HG03280 (cell line): ENCODE measurements around the gene ADAP1.
"Not testable (repeated sequence)": the region's sequence is repeated elsewhere in the genome, so short reads cannot be mapped to it uniquely, and the experiment has no call there.

Source experiments
- ATAC-seq: cut with Tn5 transposase; IDR thresholded peaks from one replicate; pipeline ENCODE4 v1.9.1; 2021; ENCODE audit warnings: mild to moderate bottlenecking, moderate library complexity; ENCODE audit not compliant: unreplicated experiment

Gene ADAP1

DNA sequence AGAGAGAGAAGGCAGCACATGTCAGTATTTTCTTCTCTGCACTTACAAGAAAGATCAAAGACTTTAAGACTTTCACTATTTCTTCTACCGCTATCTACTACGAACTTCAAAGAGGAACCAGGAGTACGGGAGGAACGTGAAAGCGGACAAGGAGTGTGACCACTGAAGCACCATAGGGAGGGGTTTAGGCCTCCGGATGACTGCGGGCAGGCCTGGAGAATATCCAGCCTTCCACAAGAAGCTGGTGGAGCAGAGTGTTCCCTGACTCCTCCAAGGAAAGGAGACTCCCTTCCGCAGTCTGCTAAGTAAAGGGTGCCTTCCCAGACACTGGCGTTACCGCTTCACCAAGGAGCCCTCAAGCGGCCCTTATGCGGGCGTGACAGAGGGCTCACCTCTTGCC, 6.5 kb upstream of the ADAP1 start:
- ATAC-seq, result not testable (repeated sequence)

DNA sequence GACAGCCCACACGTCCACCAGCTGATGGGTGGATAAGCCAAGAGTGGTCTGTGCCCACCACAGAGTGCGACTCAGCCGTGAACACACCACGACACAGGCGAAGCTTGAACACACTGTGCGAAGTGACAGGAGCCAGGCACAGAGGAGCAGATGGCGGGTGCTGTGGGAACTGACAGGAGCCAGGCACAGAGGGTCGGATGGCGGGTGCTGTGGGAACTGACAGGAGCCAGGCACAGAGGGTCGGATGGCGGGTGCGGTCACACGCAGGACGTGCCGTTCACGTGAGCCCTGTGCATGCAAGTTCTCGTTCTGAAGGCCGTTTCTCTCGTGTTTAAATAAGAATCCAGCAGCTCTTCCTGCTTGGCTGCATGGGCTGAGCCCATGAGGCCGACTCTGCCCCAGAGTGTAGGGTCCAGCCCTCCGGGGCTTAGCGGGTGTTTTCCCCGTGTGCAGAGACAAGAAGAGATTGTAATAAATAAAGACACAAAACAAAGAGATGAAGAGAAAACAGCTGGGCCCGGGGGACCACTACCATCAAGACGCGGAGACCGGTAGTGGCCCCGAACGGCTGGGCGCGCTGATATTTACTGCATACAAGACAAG, 5.9 kb upstream of the ADAP1 start:
- no peak for ATAC-seq

DNA sequence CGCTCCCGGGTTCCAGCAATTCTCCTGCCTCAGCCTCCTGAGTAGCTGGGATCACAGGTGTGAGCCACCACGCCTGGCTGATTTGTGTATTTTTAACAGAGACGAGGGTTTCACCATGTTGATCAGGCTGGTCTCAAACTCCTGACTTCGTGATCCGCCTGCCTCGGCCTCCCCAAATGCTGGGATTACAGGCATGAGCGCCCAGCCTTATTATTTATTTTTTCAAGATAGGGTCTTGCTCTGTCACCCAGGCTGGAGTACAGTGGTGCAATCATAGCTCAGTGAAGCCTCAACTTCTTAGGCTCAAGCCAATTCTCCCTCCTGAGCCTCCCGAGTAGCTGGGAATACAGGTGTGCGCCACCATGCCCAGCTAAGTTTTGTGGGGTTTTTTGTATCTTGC, 5.3 kb upstream of the ADAP1 start:
- ATAC-seq, result not testable (repeated sequence)

DNA sequence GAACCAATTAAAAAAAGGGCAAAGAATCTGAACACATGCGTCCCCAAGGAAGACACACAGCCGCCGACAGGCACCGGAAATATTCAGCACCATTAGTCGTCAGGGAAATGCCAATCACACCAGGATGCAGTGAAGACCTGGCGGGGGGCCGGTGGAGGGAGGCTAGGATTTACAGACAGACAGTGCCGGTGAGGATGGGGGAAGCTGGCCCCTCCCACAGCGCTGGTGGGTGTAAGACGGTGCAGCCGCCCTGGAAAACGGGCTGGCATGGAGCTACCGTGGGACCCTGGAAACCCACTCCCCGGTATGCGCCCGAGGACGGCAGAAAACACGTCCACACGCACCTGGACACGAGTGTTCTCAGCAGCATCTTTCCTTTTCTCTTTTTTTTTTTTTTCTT, 4.8 kb upstream of the ADAP1 start:
- no peak for ATAC-seq

DNA sequence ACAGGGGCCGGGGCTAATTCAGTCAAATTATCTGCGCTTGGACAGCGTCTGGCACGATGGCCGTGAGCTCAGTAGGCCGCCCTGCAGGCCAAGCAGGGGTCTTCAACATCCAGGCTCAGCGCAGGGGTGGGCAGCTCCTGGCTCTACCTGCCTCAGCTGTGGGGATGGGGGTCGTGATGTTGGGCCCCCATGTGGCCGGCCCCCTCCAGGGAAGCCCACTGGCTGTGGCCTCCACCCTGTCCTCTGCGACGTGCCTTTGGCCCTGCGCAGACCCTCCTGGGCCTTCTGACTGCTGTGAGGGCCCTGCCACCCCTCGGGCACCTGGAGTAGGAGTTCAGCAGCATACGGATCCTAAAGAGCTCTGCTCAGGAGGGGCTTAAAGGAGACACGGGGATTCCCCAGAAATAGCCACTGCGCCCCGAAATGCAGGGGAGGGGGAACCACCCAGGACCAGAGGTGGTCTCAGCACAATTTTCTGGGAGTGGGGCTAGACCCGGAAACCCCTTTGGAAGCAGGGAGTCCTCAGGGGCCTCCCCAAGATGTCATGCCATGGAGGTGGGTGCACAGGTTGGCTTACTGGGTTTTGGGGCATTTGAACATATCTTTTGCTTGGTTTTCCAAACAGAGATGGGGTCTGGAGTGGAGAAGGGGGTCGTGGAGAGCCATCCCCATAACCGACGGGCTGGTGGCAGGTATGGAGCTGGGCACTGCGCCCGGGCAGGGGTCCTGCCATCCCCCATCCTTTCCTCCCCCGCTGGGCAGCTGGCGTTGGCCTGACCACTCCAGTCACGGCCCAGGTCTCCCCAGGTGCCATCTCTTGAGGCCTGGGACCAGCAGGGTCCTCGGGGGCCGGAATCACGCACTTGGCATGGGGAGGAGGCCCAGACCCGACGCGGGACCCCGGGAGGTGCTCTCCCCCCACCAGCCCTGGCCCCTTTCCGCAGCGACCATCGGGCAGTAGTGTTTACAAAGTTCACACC, 4.0 kb upstream of the ADAP1 start:
- no peak for ATAC-seq

DNA sequence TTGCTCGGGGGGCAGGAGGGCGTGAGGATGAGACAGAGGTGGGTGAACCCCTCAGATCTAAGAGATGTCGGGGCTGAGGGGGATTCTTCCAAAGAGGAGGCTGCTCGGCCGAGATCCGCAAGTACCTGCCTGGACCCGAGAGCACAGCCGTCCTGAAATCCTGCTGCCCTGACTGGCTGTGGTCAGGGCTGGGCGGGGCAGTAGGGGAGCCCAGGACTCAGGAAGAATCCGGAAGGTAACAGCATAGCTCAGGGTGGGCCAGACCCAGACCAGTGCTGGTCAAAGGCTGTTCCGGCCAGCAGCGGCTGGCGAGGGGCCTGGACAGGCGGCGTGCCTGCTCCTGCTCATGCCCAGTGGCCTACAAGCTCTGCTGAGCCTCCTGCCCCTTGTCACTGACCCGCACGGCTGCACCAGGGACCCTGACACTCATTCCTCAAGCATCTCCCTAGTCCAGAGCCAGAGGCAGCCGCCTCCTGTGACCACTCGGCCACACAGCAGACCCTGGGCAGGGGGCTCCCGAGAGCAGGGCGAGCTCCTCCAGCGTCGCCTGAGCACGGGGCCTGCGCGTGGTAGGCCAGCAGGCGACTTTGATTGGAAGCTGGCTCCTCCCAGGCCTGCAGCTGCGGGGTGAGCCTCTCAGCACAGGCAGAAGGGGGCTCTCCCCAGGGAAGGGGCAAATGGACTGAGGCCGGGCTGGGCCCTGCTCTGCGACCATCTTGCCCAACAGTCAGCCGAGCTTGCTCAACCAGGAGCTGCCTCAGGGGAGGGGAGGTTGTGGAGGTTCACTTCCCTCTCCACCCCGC, 3.1 kb upstream of the ADAP1 start:
- ATAC-seq, result no peak

DNA sequence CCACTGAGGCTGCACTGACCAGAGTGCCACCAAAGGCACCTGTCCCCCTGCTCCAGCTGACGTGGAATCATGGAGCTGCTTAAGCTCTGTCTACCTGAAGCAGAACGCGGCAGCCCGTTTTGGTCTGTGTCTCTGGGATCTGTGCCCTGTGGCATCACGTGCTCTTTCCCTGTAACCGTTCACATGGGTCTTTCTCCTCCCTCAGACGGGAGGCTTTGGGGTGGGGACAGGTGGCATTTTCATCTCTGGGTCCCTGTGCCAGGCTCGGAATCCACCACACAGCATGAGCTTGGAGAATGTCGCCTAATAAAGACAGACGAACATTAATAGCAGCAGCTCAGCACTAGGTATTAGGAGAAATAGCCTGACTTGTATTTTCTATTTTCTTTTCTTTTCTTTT, 1.6 kb upstream of the ADAP1 start:
- ATAC-seq, result no peak

DNA sequence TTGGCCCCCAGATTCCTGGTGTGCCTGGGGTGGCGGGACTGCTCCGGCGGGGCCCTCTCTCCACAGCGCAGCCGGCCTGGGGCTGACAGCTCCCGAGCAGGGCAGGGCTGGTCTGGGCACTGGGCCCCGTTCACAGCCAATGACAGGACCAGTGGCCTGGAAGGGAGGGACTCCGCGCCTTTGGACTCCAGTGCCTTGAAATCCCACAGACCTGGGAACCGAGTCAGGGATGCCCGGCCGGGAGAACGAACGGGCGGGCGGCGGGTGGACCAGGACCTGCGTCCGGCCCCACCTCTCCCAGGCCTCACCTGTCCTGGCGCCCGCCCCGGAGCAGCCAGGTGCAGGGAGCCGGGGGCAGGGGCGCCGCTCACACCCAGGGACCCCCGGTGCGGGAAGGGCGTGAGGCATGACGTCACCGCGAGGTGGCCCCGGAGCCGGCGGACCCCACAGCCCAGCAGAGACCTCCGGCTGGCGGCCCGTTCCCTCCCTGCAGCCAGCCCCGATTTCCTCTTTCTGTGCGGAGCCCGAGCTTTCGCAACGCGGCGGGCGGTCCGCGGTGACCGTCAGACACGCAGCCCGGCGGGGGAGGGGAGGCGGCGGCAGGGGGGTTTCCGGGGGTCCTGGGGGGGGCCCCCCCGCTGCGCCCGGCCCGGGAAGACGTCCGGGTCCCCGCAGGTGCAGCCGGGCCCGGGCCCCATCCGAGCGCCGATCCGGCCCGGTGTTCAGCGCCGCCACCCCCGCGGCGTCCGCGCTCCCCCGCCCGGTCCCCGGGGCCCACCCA, 743 bp downstream of the ADAP1 start:
- ATAC-seq, result peak; percentile 13

DNA sequence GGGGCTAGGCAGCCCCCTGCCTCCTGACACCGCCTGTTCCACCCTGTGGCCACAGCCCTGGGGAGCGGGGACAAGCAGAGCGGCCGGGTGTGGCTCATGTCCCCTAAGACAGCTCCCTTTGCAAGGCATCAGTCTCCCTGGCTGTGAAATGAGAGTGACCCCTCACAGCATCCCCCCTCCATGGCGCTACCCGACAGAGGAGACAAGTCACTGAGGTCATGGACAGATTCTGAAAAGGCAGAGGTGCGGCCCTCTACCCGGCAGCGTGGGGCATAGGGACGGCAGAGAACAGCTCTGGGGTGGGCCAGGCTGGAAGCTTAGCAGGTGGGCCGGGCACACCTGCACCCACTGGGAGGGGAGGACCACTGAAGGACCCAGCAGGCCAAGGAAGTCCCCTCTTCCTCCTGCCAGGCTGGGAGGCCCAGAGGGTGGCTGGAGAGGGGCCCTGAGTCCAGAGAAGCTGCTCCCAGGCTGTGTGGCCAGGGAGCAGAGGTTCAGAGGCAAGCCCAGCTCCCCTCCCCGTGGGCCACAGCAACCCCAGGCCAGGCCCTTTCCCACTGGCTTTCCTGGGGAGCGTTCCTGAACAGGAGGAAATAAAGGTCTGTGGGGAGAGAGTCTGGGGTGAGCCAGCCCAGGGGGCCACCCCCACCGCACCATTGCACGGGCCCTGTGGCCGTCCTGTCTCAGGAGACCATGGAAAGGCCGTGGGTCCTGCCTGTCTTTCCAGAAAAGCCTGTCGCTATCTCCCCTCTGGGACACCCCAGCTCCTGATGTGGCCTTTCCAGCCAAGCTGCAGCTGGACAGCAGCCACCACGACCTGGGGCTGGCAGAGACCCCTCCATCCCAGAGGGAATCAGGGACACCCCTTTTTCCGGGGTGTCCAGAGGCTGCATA, 1.7 kb downstream of the ADAP1 start:
- no peak for ATAC-seq

DNA sequence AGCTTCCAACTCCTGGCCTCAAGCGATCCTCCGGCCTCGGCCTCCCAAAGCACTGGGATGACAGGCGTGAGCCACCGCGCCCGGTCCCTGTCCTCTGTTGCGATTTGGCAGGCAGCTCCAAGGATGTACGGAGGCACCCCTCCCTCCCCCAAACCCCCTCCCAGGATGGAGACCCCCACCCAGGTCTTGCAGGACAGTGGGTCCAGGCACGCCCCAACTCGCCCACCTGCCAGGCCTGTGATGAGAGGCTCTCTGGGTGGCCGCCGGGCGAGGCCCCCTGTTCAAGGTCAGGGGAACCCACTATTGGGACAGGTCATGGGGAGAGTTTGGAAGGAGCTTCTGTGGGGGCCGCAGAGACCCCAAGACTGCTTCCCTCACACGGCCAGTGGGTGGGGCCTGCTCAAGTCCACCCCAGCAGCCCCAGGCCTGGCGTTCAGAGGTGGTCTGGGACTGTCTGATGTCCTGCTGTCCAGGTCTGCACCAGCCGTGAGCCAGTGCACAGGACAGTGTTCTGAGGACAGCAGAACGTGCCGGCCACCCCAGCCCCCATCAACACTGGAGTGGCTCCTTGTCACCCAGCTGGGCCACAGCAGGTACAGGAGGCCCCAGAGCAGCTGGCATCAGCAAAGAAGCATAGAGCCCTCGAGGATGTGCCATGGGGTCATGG, 2.5 kb downstream of the ADAP1 start:
- ATAC-seq, result no peak

DNA sequence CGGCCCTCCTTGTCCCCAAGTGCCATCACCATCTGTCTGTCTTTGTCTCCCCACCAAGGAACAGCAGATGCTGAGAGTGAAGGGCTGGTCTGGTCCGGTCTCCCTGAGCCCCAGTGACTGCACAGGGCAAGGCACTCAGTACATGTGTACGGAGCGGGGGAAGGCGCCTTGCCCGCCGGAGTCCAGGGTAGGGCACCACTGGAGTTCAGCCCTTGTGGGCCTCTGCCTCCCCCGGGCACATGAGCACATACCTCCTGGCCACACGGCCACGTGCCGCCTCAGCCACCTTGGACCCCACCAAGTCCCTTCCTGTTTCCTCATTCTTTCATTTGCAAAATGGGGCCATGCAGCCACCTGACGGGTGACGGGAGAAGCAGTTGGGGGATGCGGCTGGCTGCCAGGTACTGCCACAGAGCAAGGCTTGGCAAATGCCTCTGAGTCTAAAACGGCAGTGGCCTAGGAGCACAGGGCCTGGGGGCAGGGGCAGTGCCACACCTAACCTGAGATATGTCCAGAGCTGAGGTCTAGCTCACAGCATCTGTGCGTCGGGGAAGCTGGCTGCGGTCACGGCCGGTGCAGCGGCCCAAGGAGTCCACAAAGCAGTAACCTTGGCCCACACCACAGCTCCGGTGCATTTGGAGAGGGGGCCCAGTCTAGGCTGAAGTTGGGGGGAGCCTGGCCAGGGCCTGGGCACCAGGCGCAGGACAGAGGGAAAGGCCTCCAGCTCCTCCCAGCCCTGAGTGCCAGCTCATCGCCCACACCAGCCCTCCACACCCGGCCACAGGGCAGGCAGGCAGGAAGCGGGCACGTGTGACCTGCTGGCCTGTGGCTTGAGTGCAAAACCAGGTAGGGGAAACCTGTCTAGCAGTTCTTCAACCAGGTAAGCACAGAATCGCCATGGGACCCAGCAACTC, 5.2 kb downstream of the ADAP1 start:
- no peak for ATAC-seq

DNA sequence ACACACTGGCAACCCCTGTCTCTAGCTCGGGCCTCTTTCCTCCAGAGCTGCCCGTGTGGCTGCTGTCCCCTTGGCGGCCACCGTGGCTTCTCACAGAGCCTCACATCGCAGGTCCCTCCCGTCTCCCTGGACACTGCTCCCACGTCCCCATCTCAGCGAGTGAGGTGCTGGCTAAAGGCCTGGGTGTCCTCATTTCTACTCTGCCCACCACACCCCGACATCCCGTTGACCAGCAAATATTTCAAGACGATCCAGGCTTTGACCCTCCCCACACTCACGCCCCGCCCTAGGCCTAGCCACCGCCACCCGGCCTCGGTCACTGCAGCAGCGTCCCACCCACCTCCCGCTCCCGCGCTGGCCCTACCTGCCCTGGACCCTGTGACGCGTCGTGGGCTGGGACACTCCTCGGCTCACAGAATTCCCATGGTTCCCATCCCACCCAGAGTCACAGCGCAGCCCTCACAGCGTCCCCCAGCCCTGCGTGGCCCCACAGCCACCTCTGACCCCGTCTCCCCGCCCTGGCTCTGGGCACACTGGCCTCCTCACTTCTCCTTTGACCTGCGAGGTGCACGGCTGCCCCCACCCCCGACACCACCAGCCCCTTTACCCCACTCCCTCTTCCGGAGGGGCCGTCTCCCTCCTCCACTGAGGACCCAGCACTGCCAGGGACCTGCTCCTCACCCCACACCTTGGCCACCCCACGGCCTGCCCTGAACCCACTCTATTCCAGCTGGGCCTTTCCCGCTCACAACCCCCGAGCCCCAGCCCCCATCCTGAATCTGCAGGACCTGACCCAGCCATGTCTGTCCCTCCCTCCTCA, 6.9 kb downstream of the ADAP1 start:
- ATAC-seq, result no peak

DNA sequence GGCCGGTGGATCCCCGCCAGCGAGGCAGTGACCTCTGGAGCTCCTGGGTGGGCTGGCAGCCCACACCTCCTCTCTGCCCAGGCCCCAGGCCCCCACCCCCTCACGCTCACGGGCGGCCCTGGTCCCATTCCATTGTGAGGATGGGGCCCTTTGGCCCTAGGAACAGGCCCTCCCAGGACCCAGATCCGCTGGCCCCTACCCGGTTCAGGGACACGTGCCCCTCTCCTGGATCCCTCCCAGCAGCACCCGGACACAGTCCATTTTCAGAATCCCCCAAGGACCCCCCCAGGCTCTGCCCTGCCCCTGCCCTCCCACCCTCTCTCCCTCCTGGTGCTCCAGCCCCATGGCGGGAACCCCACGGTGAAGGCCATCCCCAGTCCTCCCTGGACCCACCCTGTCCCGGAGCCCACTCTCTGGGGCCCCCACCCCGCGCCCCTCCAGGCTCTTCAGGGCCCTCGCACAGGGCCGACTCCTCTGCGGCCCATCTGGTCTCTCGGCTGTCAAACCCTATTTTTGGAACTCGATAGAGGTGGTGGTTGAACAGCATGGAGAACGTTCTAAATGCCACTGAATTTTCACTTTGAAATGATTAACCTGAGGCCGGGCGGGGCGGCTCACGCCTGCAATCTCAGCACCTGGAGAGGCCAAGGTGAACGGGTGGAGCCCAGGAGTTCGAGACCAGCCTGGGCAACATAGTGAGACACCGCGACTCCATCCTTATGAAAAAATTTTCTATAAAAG, 8.1 kb downstream of the ADAP1 start:
- no peak for ATAC-seq

DNA sequence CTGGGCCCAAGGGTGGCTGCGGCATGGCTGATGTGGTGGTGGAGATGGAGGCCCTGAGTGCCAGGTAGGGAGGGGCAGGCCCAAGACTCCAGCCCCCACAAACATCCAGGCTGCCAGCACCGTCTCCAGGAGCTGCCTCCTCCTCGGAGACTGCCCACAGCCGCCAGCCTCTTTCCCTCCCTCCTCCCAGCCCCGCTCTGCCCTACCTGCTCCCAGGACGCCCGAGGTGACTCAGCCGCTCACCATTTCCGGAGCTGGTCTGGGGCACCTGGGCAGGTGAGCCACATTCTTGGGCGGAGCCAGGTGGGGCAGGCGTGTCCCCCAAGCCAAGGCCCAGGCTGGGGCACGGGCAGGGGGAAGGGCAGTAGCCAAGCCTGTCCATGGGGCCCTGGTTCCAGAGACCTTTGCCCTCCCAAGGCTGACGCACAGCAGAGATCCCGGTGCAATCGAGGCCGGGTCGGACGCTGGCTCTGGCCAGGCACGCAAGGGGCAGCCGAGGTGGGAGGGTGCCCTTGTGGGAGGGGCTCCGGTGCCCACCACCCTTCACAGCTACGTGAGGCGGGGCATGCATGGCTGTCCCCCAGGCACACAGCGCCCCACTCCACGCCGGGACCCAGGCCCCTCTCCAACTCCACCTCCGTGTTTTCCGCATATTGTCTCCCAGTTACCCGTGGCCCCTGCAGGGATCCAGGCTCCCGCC, 8.8 kb downstream of the ADAP1 start:
- ATAC-seq, result no peak

DNA sequence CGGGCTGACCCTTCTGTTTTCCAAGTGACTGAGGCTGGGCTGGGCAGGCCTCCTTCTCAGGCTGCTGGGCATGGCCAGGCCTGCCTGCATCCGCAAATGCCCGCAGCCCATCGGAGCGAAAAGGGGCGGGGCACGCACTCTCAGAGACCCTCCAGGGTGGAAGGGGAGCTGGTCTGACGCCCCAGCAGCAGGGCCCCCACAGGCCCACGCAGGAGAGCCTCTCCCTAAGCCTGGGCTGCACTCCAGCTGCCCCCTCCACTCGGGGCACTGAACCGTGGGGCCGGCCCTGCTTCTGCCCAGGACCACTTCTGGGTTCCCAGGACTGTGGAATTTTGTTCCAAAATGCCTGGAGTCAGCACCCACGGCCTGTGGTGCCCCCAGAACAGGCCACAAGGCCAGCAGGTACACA, 9.3 kb downstream of the ADAP1 start:
- no peak for ATAC-seq

DNA sequence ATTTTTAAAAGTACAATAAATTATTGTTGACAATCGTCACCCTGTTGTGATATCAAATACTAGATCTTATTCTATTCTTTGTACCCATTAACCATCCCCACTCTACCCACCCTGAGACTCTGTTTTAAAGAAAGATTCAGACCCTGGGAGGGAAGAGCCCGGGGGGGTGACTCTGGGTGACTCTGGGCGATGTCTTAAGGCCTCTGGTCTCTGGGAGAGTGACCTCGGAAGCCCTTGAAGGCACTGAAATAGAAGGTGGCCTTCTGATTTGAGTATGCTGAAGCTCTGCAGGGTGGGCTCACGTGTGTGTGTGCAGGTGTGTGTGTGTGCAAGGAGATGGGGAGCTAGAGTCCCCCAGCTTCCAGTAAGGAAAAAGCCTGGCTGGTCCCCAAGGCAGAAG, 9.7 kb downstream of the ADAP1 start:
- ATAC-seq, result no peak
